Measurements from ENCODE around the gene CCDC38.

- TF ChIP-seq CTCF (IDR thresholded peaks at IDR 0.05; ENCODE audit: low read length) (no peak), EZH2 (IDR thresholded peaks at IDR 0.05; ENCODE audit: borderline replicate concordance, low read length) (no peak)
Observed at GRCh38 chr12:95834572-95834971, 107.8 kb downstream of the CCDC38 start.
